Spleen (tissue), 7 donors: ENCODE results near the gene FBXO47.

Experiments used
- CTCF ChIP-seq, 11 experiments: fragments of 200-600 bp in 7 of 11; fragments of 450-650 bp in 4 of 11; sonication (generic) in 4 of 11; IDR thresholded peaks in 8 of 11; conservative IDR thresholded peaks in 3 of 11; 1 replicate in 7 of 11; 2 replicates in 4 of 11; pipeline versions ENCODE4 v1.4.0 to v1.8.0; 2016 to 2021; ENCODE audit warnings: antibody characterized with exemption in 11 of 11, inconsistent platforms in 4 of 11, mild to moderate bottlenecking in 1 of 11
- POLR2AphosphoS5 ChIP-seq, 3 donors: sonication (generic); formaldehyde crosslinking; IDR thresholded peaks; one replicate each; pipeline ENCODE4 v1.5.1; 2017; ENCODE audit warnings: antibody characterized with exemption in 3 of 3
- donor health status: DM: no; HTN: no; CAD: no; lungs with moderate emphysema.
- donor health status: DM: no; HTN: no; CAD: no.
- donor health status: DM: no; HTN: no; CAD: no.

- TF ChIP-seq CTCF (IDR thresholded peaks at IDR 0.05 in 8 of 11, conservative IDR thresholded peaks at IDR 0.05 in 3 of 11) (no peak), POLR2AphosphoS5 (IDR thresholded peaks at IDR 0.05) (no peak)
Observed at GRCh38 chr17:38994026-38994425, 26.8 kb upstream of the FBXO47 start.
